OCI-LY3 (cell line): Measurements from ENCODE around the gene CST3.

Experiments
- H2AFZ ChIP-seq: fragments of 200-600, 300-600 bp; shearing (Covaris generic); 2 replicates; pipeline ENCODE4 v1.6.0; 2014; ENCODE audit warnings: antibody characterized with exemption, low read depth, low read length
- H3K27ac ChIP-seq: fragments of 200-600, 300-600 bp; sonication (generic); 2 replicates; pipeline ENCODE4 v1.5.1; 2014; ENCODE audit warnings: mild to moderate bottlenecking, low read length, moderate library complexity, mixed read lengths
- H3K27me3 ChIP-seq: fragments of 200-600, 300-600 bp; sonication (generic); 2 replicates; pipeline ENCODE4 v1.6.1; 2014; ENCODE audit warnings: low read depth, low read length, mixed read lengths
- H3K36me3 ChIP-seq: fragments of 200-600, 300-600 bp; sonication (generic); replicated peaks from 2 replicates; pipeline ENCODE3; 2014; ENCODE audit warnings: low read depth, low read length, mixed read lengths
- H3K4me1 ChIP-seq: fragments of 300-600, 200-600 bp; sonication (generic); 2 replicates; pipeline ENCODE4 v1.6.1; 2014; ENCODE audit warnings: low read length, mixed read lengths
- H3K4me2 ChIP-seq: fragments of 200-600, 300-600 bp; sonication (generic); 2 replicates; pipeline ENCODE4 v1.6.1; 2014; ENCODE audit warnings: low read length, mixed read lengths
- H3K4me3 ChIP-seq: fragments of 300-600, 200-600 bp; sonication (generic); 2 replicates; pipeline ENCODE4 v1.5.1; 2014; ENCODE audit warnings: antibody characterized with exemption, mild to moderate bottlenecking, low read length, moderate library complexity
- H3K79me2 ChIP-seq: fragments of 300-600, 200-600 bp; shearing (Covaris generic); 2 replicates; pipeline ENCODE4 v1.6.1; 2014; ENCODE audit warnings: mild to moderate bottlenecking, low read length, mixed read lengths
- H3K9ac ChIP-seq: fragments of 300-600, 200-600 bp; shearing (Covaris generic); 2 replicates; pipeline ENCODE4 v1.6.0; 2014; ENCODE audit warnings: mild to moderate bottlenecking, low read length, moderate library complexity
- H3K9me3 ChIP-seq: fragments of 200-600, 300-600 bp; shearing (Covaris generic); 2 replicates; pipeline ENCODE4 v1.6.1; 2014; ENCODE audit warnings: low read length, mixed read lengths; ENCODE audit not compliant: insufficient read depth
- H4K20me1 ChIP-seq: fragments of 200-600, 300-600 bp; sonication (generic); 2 replicates; pipeline ENCODE4 v1.6.1; 2016; ENCODE audit warnings: low read length, mixed read lengths; ENCODE audit not compliant: insufficient read depth
- EZH2phosphoT487 ChIP-seq: fragments of 200-600 bp; shearing (Covaris generic); IDR thresholded peaks from 2 replicates; pipeline ENCODE4 v1.6.1; 2018; ENCODE audit warnings: antibody characterized with exemption, mixed run types, low read depth
- TF ChIP-seq, protein P1 (sequence below): fragments of 200-600, 300-600 bp; sonication (generic); IDR thresholded peaks from 2 replicates; pipeline ENCODE4 v1.5.1; 2014; ENCODE audit warnings: antibody characterized with exemption, low read length, low read depth

The CST3 gene

GRCh38 chr20:23649830-23650417 is 12.2 kb upstream of the CST3 start:
- Histone ChIP-seq H3K27me3 (peaks cover 11% of the 10 kb centered on the region; the same call in 1 of the 2 replicates), H3K4me1 (peaks cover 23% of the 10 kb centered on the region), H4K20me1 (0 out of 2 replicates have a peak, but pooled peaks cover 5% of the 10 kb centered on the region), H3K4me3 (no peak overlapping the region), H2AFZ (no peak overlapping the region), H3K36me3 (no peaks in the 10 kb centered on the region), H3K4me2 (no peak overlapping the region), H3K27ac (no peak overlapping the region), H3K9ac (no peak overlapping the region), H3K79me2 (no peaks in the 10 kb centered on the region), H3K9me3 (no peaks in the 10 kb centered on the region)
- TF ChIP-seq EZH2phosphoT487, result no peak

- no peak overlapping the region for H3K4me3 ChIP-seq
- peaks cover 23% of the 10 kb centered on the region for H3K4me1 ChIP-seq
- H3K27me3 ChIP-seq, result peaks cover 6% of the 10 kb centered on the region; the same call in 1 of the 2 replicates
- 0 out of 2 replicates have a peak, but pooled peaks cover 4% of the 10 kb centered on the region for H4K20me1 ChIP-seq
- no peak for TF ChIP-seq EZH2phosphoT487
- TF ChIP-seq, protein P1, sequence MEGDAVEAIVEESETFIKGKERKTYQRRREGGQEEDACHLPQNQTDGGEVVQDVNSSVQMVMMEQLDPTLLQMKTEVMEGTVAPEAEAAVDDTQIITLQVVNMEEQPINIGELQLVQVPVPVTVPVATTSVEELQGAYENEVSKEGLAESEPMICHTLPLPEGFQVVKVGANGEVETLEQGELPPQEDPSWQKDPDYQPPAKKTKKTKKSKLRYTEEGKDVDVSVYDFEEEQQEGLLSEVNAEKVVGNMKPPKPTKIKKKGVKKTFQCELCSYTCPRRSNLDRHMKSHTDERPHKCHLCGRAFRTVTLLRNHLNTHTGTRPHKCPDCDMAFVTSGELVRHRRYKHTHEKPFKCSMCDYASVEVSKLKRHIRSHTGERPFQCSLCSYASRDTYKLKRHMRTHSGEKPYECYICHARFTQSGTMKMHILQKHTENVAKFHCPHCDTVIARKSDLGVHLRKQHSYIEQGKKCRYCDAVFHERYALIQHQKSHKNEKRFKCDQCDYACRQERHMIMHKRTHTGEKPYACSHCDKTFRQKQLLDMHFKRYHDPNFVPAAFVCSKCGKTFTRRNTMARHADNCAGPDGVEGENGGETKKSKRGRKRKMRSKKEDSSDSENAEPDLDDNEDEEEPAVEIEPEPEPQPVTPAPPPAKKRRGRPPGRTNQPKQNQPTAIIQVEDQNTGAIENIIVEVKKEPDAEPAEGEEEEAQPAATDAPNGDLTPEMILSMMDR, result no peak
- no peak overlapping the region for H3K4me2 ChIP-seq
- H3K36me3 ChIP-seq, result no peaks in the 10 kb centered on the region
- H3K79me2 ChIP-seq, result no peaks in the 10 kb centered on the region
- H3K9me3 ChIP-seq, result no peaks in the 10 kb centered on the region
- H3K27ac ChIP-seq, result no peak overlapping the region
- no peak overlapping the region for H2AFZ ChIP-seq
- H3K9ac ChIP-seq, result no peak overlapping the region
Observed at GRCh38 chr20:23649242-23649641, 11.5 kb upstream of the CST3 start.

DNA sequence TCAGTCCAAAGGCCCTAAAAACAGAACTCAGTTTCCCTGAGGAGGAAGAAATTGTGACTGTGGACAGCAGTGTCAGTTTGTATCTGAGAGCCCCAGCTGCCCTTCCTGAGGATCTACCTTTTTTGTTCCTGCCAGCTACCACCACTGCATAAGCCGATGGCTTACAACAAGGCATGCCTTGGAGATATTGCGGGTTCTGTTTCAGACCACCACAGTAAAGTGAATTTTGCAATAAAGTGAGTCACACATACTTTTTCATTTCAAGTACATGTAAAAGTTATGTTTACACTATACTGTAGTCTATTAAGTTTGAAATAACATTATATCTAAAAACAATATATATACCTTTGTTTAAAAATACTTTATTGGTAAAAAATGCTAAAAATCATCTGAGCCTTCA is 9.6 kb upstream of the CST3 start:
- no peak overlapping the region for H3K9ac ChIP-seq
- no peak overlapping the region for H3K4me3 ChIP-seq
- H3K79me2 ChIP-seq, result no peaks in the 10 kb centered on the region
- H4K20me1 ChIP-seq, result no peaks in the 10 kb centered on the region
- no peaks in the 10 kb centered on the region for H3K27me3 ChIP-seq
- peaks cover 42% of the 10 kb centered on the region for H3K4me1 ChIP-seq
- TF ChIP-seq, protein P1, result no peak
- no peak for TF ChIP-seq EZH2phosphoT487
- no peak overlapping the region for H3K4me2 ChIP-seq
- no peaks in the 10 kb centered on the region for H3K36me3 ChIP-seq
- no peaks in the 10 kb centered on the region for H3K9me3 ChIP-seq
- H3K27ac ChIP-seq, result no peak overlapping the region
- no peak overlapping the region for H2AFZ ChIP-seq

GRCh38 chr20:23646106-23646873 is 8.5 kb upstream of the CST3 start:
- Histone ChIP-seq H3K4me1 (peaks cover 52% of the 10 kb centered on the region), H3K9ac (no peak overlapping the region), H3K79me2 (no peaks in the 10 kb centered on the region), H4K20me1 (no peaks in the 10 kb centered on the region), H3K9me3 (no peaks in the 10 kb centered on the region), H3K4me2 (peak overlapping the region; percentile 68; the same call in 1 of the 2 replicates), H3K27me3 (no peaks in the 10 kb centered on the region), H2AFZ (no peak overlapping the region), H3K4me3 (no peak overlapping the region), H3K36me3 (no peaks in the 10 kb centered on the region), H3K27ac (no peak overlapping the region)
- TF ChIP-seq, protein P1, result no peak
- TF ChIP-seq EZH2phosphoT487, result no peak
